ENCODE data around the gene FEM1A. TPM values are rescaled to one million over a fixed set of nuclear protein-coding genes. Genes with fewer than 3 reads are reported as not detected.
"Not testable (repeated sequence)": the region's sequence is repeated elsewhere in the genome, so short reads cannot be mapped to it uniquely, and the experiment has no call there.

The FEM1A gene
- total and polyA plus RNA-seq, 10 of the 15 experiments (the other 5 are each of a cell fraction or from before 2014, with no cell fraction given): 0.27 to 17.4 (median 3.8) TPM

GRCh38 chr19:4776436-4777211 lies 14.9 kb upstream of the FEM1A start (continued):
- TF ChIP-seq MAX (IDR thresholded peaks at IDR 0.05; ENCODE audit: low read depth, low read length) (no peak), BCL3 (IDR thresholded peaks at IDR 0.05; ENCODE audit: borderline replicate concordance, insufficient read depth, low read depth, low read length, poor library complexity, severe bottlenecking) (no peak), ZNF384 (IDR thresholded peaks at IDR 0.05; ENCODE audit: borderline replicate concordance, low read depth, low read length) (no peak)

GRCh38 chr19:4778124-4778523 lies 13.4 kb upstream of the FEM1A start:
- ATAC-seq; H2AFZ ChIP-seq (ENCODE audit: control insufficient read depth, low read depth, low read length); H4K20me1 ChIP-seq (ENCODE audit: control insufficient read depth, insufficient read depth); H3K9me3 ChIP-seq (replicated peaks; ENCODE audit: control insufficient read depth, insufficient read depth, low read length); FAIRE-seq; BruUV-seq (replicated peaks); H3K4me1 ChIP-seq (ENCODE audit: control insufficient read depth, insufficient read depth, low read length); H3K4me3 ChIP-seq; DNase-seq (ENCODE audit: low read depth, low spot score); H3K27me3 ChIP-seq (replicated peaks in 1 of 2; ENCODE audit: control insufficient read depth in 2 of 2, insufficient read depth in 2 of 2, low read length in 1 of 2); H3K79me2 ChIP-seq (ENCODE audit: control insufficient read depth, insufficient read depth, low read length); H3K4me2 ChIP-seq (ENCODE audit: control insufficient read depth, insufficient read depth); intact Hi-C loops (cut with micrococcal nuclease; ENCODE audit: unreplicated experiment); RAD21 ChIA-PET (ENCODE audit: unreplicated experiment); in situ Hi-C loops (cut with MboI); POLR2A ChIA-PET; H3K9ac ChIP-seq (ENCODE audit: control insufficient read depth, insufficient read depth, low read length); SMC1A ChIA-PET (ENCODE audit: uncharacterized antibody, unreplicated experiment); H3K36me3 ChIP-seq (ENCODE audit: control insufficient read depth in 2 of 2, insufficient read depth in 2 of 2, low read length in 1 of 2); H3K27ac ChIP-seq (ENCODE audit: control insufficient read depth, insufficient read depth): not testable (repeated sequence)
- 34% methylated on average over 5 of the region's 5 CpGs for WGBS (ENCODE audit: insufficient coverage, insufficient replicate concordance, low lambda C conversion rate, missing lambda C conversion rate)
- CTCF ChIA-PET: interaction anchor here (1.3 to 2.3 kb wide), 2 partner anchors 13 to 45 kb away, joined by 4 to 8 read pairs; no protein-coding TSS in a partner anchor

All from GM12878 (cell line).